GM12878 (cell line): ENCODE results near the gene SEMA4G. TPM values are rescaled to one million over a fixed set of nuclear protein-coding genes. Genes with fewer than 3 reads are reported as not detected.
A peak's percentile ranks its signal among the peaks of the same experiment; 100 is the strongest.

Source experiments
- CHD2 ChIP-seq: IDR thresholded peaks from 2 replicates; pipeline ENCODE4 v1.6.1; 2011; ENCODE audit warnings: low read depth, low read length, improper control_type of control experiment, borderline replicate concordance
- EP300 ChIP-seq, 2 experiments: fragments of 150-350 bp in 1 of 2; IDR thresholded peaks; 2 replicates each; pipeline ENCODE4 v1.6.1; 2011 to 2012; ENCODE audit warnings: low read depth in 2 of 2, low read length in 2 of 2, borderline replicate concordance in 1 of 2, improper control_type of control experiment in 1 of 2, inconsistent platforms in 1 of 2; ENCODE audit not compliant: control insufficient read depth in 1 of 2
- ETV6 ChIP-seq, 2 experiments: fragments of 450-650 bp in 1 of 2; IDR thresholded peaks in 1 of 2; conservative IDR thresholded peaks in 1 of 2; 2 replicates each; pipeline ENCODE4 v1.6.1; 2014; ENCODE audit warnings: antibody characterized with exemption in 1 of 2, borderline replicate concordance in 1 of 2, low read depth in 1 of 2, mild to moderate bottlenecking in 1 of 2, moderate library complexity in 1 of 2
- GABPA ChIP-seq: IDR thresholded peaks from 2 replicates; pipeline ENCODE4 v1.6.1; 2014; ENCODE audit warnings: antibody characterized with exemption, low read depth, mild to moderate bottlenecking, inconsistent platforms
- IKZF2 ChIP-seq, 2 experiments: fragments of 450-650 bp; IDR thresholded peaks; 2 replicates each; pipeline ENCODE4 v1.6.1; 2017; ENCODE audit warnings: mild to moderate bottlenecking in 2 of 2, moderate library complexity in 2 of 2
- IRF4 ChIP-seq: IDR thresholded peaks from 2 replicates; pipeline ENCODE4 v1.6.1; 2011; ENCODE audit warnings: low read depth, low read length
- MTA2 ChIP-seq: fragments of 450-650 bp; IDR thresholded peaks from 2 replicates; pipeline ENCODE4 v1.6.1; 2016; ENCODE audit warnings: low read depth, mild to moderate bottlenecking, moderate library complexity
- NBN ChIP-seq: fragments of 450-650 bp; IDR thresholded peaks from 2 replicates; pipeline ENCODE4 v1.6.1; 2016
- NR2C1 ChIP-seq: fragments of 450-650 bp; IDR thresholded peaks from 2 replicates; pipeline ENCODE4 v1.6.1; 2017; ENCODE audit warnings: antibody characterized with exemption, mild to moderate bottlenecking, moderate library complexity
- NR2C2 ChIP-seq: IDR thresholded peaks from 2 replicates; pipeline ENCODE4 v1.6.1; 2011; ENCODE audit warnings: borderline replicate concordance, low read depth; ENCODE audit not compliant: control insufficient read depth, insufficient read length
- RAD51 ChIP-seq: fragments of 450-650 bp; IDR thresholded peaks from 2 replicates; pipeline ENCODE4 v1.6.1; 2016; ENCODE audit warnings: moderate library complexity, mild to moderate bottlenecking, inconsistent platforms
- RELA ChIP-seq: fragments of 450-650 bp; IDR thresholded peaks from 2 replicates; pipeline ENCODE4 v1.8.0; 2014; ENCODE audit warnings: borderline replicate concordance; ENCODE audit not compliant: partially characterized antibody
- SIN3A ChIP-seq: IDR thresholded peaks from 2 replicates; pipeline ENCODE4 v1.6.1; 2012; ENCODE audit warnings: low read depth, low read length, improper control_type of control experiment
- SMAD5 ChIP-seq: IDR thresholded peaks from 2 replicates; pipeline ENCODE4 v1.6.1; 2016; ENCODE audit warnings: antibody characterized with exemption, low read depth
- SP1 ChIP-seq: IDR thresholded peaks from one replicate; pipeline ENCODE4 v1.6.1; 2011; ENCODE audit warnings: low read depth, low read length
- SPI1 ChIP-seq: IDR thresholded peaks from 2 replicates; pipeline ENCODE4 v1.6.1; 2011; ENCODE audit warnings: low read depth, mild to moderate bottlenecking, low read length, moderate library complexity, borderline replicate concordance; ENCODE audit not compliant: insufficient read depth
- SRF ChIP-seq, 2 experiments: IDR thresholded peaks; 2 replicates each; pipeline ENCODE4 v1.6.1; 2011; ENCODE audit warnings: low read depth in 2 of 2, low read length in 2 of 2, mild to moderate bottlenecking in 1 of 2, moderate library complexity in 1 of 2
- SUPT20H ChIP-seq: IDR thresholded peaks from 2 replicates; pipeline ENCODE4 v1.6.1; 2011; ENCODE audit warnings: low read depth, mild to moderate bottlenecking, low read length, moderate library complexity, borderline replicate concordance; ENCODE audit not compliant: control insufficient read depth
- TBL1XR1 ChIP-seq: IDR thresholded peaks from 2 replicates; pipeline ENCODE4 v1.6.1; 2012; ENCODE audit warnings: low read depth, low read length, improper control_type of control experiment
- TCF3 ChIP-seq: IDR thresholded peaks from 2 replicates; pipeline ENCODE4 v1.6.1; 2012; ENCODE audit warnings: low read depth, mild to moderate bottlenecking, low read length, borderline replicate concordance; ENCODE audit not compliant: insufficient read depth
- YY1 ChIP-seq: IDR thresholded peaks from 2 replicates; pipeline ENCODE4 v1.6.1; 2011; ENCODE audit warnings: low read depth, mild to moderate bottlenecking, low read length
- ZNF207 ChIP-seq: fragments of 450-650 bp; IDR thresholded peaks from 2 replicates; pipeline ENCODE4 v1.6.1; 2014; ENCODE audit warnings: antibody characterized with exemption, mild to moderate bottlenecking, borderline replicate concordance
- ZNF217 ChIP-seq: fragments of 450-650 bp; IDR thresholded peaks from 2 replicates; pipeline ENCODE4 v1.6.1; 2017; ENCODE audit warnings: antibody characterized with exemption, mild to moderate bottlenecking
- ZNF24 ChIP-seq: fragments of 450-650 bp; IDR thresholded peaks from 2 replicates; pipeline ENCODE4 v1.6.1; 2017; ENCODE audit warnings: antibody characterized with exemption, mild to moderate bottlenecking
- polyA plus RNA-seq, 11 experiments: library from polyadenylated mRNA; depleted of rRNA in 4 of 11; unstranded in 6 of 11; stranded (reverse) in 5 of 11; fragments of >200 nt; fragmentation: Nextera tagmentation in 4 of 11; fragmentation: Illumina TruSeq in 1 of 11; extraction: Ambion mirVana in 4 of 11; extraction: Trizol in 1 of 11; gene quantifications; 1 replicate in 1 of 11; 2 replicates in 10 of 11; pipeline versions ENCODE4 v1.2.1 to v1.2.3, GENCODE V29; 2011 to 2016; ENCODE audit warnings: inconsistent platforms in 2 of 11, missing spikeins in 2 of 11, low read depth in 1 of 11
- total RNA-seq, 4 experiments: library from RNA; depleted of rRNA in 3 of 4; stranded (reverse); fragments of >200 nt in 3 of 4; fragmentation: Illumina TruSeq in 1 of 4; extraction: Trizol in 1 of 4; gene quantifications; 2 replicates each; pipeline versions ENCODE4 v1.2.1 to v1.2.3, GENCODE V29; 2013 to 2021
- TF ChIP-seq, protein P1 (sequence below): fragments of 450-650 bp; IDR thresholded peaks from 2 replicates; pipeline ENCODE4 v1.6.1; 2018; ENCODE audit warnings: mild to moderate bottlenecking, low read depth, moderate library complexity; ENCODE audit not compliant: partially characterized antibody
- TF ChIP-seq, protein P2 (sequence below): IDR thresholded peaks from 2 replicates; pipeline ENCODE4 v1.6.1; 2012; ENCODE audit warnings: low read depth, low read length, improper control_type of control experiment
- TF ChIP-seq, protein P3 (sequence below), 3 experiments: IDR thresholded peaks in 2 of 3; conservative IDR thresholded peaks in 1 of 3; 2 replicates each; pipeline ENCODE4 v1.5.1; 2011; ENCODE audit warnings: low read depth in 3 of 3, low read length in 3 of 3, mild to moderate bottlenecking in 3 of 3, control low read depth in 2 of 3, moderate library complexity in 2 of 3, inconsistent platforms in 1 of 3, mixed read lengths in 1 of 3; ENCODE audit not compliant: control insufficient read depth in 2 of 3, insufficient read depth in 1 of 3; ENCODE audit errors: extremely low read depth in 1 of 3

Gene SEMA4G
- total and polyA plus RNA-seq, 10 of the 15 experiments (the other 5 are each of a cell fraction or from before 2014, with no cell fraction given), result 0.09 to 2.3 (median 0.44) TPM; not detected in 4

DNA sequence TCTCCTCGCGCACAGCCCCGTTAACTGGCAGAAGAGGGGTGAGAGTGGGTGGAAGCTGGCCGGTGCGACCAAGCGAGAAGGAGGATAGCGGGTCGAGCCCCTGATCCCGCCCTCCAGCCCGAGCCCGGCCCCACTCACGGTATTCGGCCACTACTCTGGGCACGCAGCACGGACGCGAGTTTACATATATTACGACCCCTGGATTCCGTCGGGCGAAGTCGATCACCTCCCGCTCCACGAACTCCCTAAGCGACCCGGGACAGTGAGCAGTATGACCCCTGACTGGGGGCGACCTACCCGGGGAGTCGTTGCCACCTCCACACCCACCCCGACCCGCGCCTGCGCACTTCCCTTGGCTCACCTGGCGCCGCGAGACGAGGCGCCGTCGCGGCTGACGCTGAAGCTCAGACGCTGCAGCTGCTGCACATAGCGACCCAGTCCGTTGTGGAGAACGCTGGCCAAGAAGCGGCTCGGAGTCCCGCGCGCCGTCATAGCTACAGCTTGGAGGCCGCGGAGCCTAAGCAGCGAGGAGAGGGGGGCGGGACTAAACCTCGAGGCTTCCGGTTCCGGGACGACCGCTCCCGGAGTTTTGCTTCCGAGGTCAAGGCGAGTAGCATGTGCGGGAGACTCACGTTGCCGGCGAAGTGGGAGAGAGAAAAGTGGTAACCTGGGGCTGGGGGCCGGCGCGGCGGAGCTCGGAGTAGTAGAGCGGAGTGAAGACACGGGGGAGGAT lies 17.8 kb downstream of the SEMA4G start, which contains the start of the genes MRPL43 and TWNK (continued):
- TF ChIP-seq, protein P1, sequence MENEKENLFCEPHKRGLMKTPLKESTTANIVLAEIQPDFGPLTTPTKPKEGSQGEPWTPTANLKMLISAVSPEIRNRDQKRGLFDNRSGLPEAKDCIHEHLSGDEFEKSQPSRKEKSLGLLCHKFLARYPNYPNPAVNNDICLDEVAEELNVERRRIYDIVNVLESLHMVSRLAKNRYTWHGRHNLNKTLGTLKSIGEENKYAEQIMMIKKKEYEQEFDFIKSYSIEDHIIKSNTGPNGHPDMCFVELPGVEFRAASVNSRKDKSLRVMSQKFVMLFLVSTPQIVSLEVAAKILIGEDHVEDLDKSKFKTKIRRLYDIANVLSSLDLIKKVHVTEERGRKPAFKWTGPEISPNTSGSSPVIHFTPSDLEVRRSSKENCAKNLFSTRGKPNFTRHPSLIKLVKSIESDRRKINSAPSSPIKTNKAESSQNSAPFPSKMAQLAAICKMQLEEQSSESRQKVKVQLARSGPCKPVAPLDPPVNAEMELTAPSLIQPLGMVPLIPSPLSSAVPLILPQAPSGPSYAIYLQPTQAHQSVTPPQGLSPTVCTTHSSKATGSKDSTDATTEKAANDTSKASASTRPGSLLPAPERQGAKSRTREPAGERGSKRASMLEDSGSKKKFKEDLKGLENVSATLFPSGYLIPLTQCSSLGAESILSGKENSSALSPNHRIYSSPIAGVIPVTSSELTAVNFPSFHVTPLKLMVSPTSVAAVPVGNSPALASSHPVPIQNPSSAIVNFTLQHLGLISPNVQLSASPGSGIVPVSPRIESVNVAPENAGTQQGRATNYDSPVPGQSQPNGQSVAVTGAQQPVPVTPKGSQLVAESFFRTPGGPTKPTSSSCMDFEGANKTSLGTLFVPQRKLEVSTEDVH, result peak; percentile 89
- TF ChIP-seq SMAD5 (peak; percentile 78), NR2C2 (peak; percentile 88), EP300 (IDR thresholded peaks at IDR 0.05; ENCODE audit: borderline replicate concordance in 1 of 2, control insufficient read depth in 1 of 2, low read depth in 2 of 2, low read length in 2 of 2) (no peak), SRF (IDR thresholded peaks at IDR 0.05; ENCODE audit: low read depth in 2 of 2, low read length in 2 of 2) (no peak), NR2C1 (peak; percentile 99), SP1 (no peak), TCF3 (no peak), SUPT20H (no peak), CHD2 (peak; percentile 77), GABPA (peak; percentile 100), TBL1XR1 (0 out of 2 replicates have a peak, but pooled peaks have one; percentile 42), RELA (peak; percentile 17), ZNF207 (peak; percentile 95), SPI1 (no peak), SIN3A (peak; percentile 96), IRF4 (no peak), ZNF24 (no peak), ETV6 (conservative IDR thresholded peaks at IDR 0.05 in 1 of 2, IDR thresholded peaks at IDR 0.05 in 1 of 2; ENCODE audit: borderline replicate concordance in 1 of 2, low read depth in 1 of 2) (no peak), MTA2 (peak; percentile 88), NBN (peak; percentile 67; the same call in 1 of the 2 replicates), RAD51 (no peak), YY1 (peak; percentile 47; the same call in 1 of the 2 replicates), ZNF217 (no peak), IKZF2 (IDR thresholded peaks at IDR 0.05) (no peak)
- TF ChIP-seq, protein P2, sequence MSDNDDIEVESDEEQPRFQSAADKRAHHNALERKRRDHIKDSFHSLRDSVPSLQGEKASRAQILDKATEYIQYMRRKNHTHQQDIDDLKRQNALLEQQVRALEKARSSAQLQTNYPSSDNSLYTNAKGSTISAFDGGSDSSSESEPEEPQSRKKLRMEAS, result peak; percentile 97
- TF ChIP-seq, protein P3, sequence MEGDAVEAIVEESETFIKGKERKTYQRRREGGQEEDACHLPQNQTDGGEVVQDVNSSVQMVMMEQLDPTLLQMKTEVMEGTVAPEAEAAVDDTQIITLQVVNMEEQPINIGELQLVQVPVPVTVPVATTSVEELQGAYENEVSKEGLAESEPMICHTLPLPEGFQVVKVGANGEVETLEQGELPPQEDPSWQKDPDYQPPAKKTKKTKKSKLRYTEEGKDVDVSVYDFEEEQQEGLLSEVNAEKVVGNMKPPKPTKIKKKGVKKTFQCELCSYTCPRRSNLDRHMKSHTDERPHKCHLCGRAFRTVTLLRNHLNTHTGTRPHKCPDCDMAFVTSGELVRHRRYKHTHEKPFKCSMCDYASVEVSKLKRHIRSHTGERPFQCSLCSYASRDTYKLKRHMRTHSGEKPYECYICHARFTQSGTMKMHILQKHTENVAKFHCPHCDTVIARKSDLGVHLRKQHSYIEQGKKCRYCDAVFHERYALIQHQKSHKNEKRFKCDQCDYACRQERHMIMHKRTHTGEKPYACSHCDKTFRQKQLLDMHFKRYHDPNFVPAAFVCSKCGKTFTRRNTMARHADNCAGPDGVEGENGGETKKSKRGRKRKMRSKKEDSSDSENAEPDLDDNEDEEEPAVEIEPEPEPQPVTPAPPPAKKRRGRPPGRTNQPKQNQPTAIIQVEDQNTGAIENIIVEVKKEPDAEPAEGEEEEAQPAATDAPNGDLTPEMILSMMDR (IDR thresholded peaks at IDR 0.05 in 2 of 3, conservative IDR thresholded peaks at IDR 0.05 in 1 of 3; ENCODE audit: control insufficient read depth in 2 of 3, extremely low read depth in 1 of 3, insufficient read depth in 1 of 3, low read depth in 3 of 3, low read length in 3 of 3), result no peak
